Duodenal mucosa (tissue), 2 donors: ENCODE measurements around the gene GAS7.

Source experiments
- H3K27ac ChIP-seq: one replicate; pipeline ENCODE4 v1.7.0; 2013; ENCODE audit warnings: low read depth, low read length
- H3K27me3 ChIP-seq, 2 donors: one replicate each; pipeline ENCODE4 v1.7.0; 2013; ENCODE audit warnings: low read length in 2 of 2, control low read depth in 1 of 2; ENCODE audit not compliant: insufficient read depth in 2 of 2, control insufficient read depth in 1 of 2
- H3K36me3 ChIP-seq, 2 donors: one replicate each; pipeline ENCODE4 v1.7.0; 2013; ENCODE audit warnings: low read length in 2 of 2, control low read depth in 1 of 2; ENCODE audit not compliant: insufficient read depth in 2 of 2, control insufficient read depth in 1 of 2
- H3K4me1 ChIP-seq, 2 donors: one replicate each; pipeline ENCODE4 v1.7.0; 2013; ENCODE audit warnings: low read length in 2 of 2, control low read depth in 1 of 2; ENCODE audit not compliant: insufficient read depth in 2 of 2, control insufficient read depth in 1 of 2
- H3K4me3 ChIP-seq, 2 donors: one replicate each; pipeline ENCODE4 v1.7.0; 2013; ENCODE audit warnings: low read length in 2 of 2, low read depth in 1 of 2
- H3K9ac ChIP-seq, 2 donors: one replicate each; pipeline ENCODE4 v1.7.0; 2013; ENCODE audit warnings: low read length in 2 of 2, low read depth in 1 of 2
- H3K9me3 ChIP-seq, 2 donors: one replicate each; pipeline ENCODE4 v1.7.0; 2013; ENCODE audit warnings: low read length in 2 of 2, control low read depth in 1 of 2; ENCODE audit not compliant: control insufficient read depth in 1 of 2

GAS7 gene

DNA sequence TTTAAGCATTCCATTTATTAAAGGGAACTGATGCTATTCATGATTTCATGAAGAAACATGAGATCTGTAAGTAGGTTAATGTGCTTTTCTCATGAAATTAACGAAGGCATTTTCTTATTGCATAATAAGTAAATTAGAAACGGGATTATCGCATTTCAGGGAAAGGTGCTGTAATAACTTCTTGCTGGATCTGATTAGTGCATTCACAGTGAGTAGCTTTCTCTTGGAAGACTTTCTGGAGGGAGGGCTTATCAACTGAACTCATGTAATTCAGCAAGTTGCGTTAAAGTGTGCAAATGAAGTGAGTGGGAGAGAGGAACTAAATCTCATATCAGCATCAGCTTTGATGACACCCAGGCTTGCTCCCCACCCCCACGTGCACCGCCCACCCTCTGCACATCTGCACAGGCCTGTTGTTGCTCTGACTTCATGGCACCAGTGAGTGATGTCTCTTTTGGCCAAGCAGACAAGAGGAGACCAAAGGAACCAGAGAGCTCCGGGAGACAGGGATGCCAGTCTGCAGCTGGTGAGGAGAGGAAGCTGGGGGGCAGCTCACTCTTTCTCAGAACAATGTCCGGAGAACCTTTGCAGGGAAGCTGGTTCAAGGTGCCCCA, 26.3 kb upstream of the GAS7 start:
- Histone ChIP-seq H3K9ac (no peak overlapping the region), H3K27ac (no peak overlapping the region), H3K4me1 (no peaks in the 10 kb centered on the region), H3K4me3 (no peak overlapping the region), H3K36me3 (no peaks in the 10 kb centered on the region), H3K27me3 (no peaks in the 10 kb centered on the region), H3K9me3 (peaks cover 0 to 3% of the 10 kb centered on the region in 2 donors)

DNA sequence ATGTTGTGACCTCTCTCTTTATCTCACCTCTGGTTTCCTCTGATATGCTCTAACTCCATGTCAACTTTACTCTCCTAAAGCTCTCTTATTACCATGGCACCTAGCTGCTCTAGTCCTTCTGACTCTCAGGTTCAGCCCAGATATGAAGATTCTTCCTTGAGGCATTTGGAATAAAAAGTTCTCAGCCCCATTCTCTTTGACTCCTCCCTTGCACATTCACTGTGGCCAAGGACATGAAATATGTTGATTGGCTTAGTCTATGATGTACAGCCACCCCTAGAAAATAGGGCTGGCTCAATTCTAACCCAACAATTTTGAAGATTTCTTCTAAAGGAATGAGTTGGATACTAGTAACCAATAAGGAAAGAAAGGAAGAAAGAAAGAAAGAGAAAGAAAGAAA, 20.8 kb upstream of the GAS7 start:
- peaks cover 0 to 3% of the 10 kb centered on the region in 2 donors for H3K9me3 ChIP-seq
- H3K27ac ChIP-seq: no peak overlapping the region
- H3K4me1 ChIP-seq: no peaks in the 10 kb centered on the region
- H3K9ac ChIP-seq: no peak overlapping the region
- H3K27me3 ChIP-seq: no peaks in the 10 kb centered on the region
- H3K36me3 ChIP-seq: no peaks in the 10 kb centered on the region
- H3K4me3 ChIP-seq: no peak overlapping the region

DNA sequence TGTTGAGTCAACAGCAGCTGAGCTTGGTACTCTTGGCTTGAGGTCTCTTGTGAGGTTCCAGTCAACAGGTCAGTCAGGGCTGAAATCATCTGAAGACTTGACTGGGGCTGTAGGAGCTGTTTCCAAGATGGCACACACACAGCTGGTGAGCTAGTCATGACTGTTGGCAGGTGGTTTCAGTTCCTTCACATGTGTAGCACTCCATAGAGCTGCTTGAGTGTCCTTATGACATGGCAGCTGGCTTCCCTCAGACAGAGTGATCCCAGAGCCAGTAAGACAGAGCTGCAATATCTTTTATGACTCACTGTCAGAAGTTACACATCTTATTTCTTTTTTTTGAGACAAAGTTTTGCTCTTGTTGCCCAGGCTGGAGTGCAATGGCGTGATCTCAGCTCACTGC, 19.5 kb upstream of the GAS7 start:
- Histone ChIP-seq H3K27me3 (no peaks in the 10 kb centered on the region), H3K36me3 (no peaks in the 10 kb centered on the region), H3K9me3 (peaks cover 0 to 3% of the 10 kb centered on the region in 2 donors), H3K9ac (no peak overlapping the region), H3K4me3 (no peak overlapping the region), H3K4me1 (no peaks in the 10 kb centered on the region), H3K27ac (no peak overlapping the region)

DNA sequence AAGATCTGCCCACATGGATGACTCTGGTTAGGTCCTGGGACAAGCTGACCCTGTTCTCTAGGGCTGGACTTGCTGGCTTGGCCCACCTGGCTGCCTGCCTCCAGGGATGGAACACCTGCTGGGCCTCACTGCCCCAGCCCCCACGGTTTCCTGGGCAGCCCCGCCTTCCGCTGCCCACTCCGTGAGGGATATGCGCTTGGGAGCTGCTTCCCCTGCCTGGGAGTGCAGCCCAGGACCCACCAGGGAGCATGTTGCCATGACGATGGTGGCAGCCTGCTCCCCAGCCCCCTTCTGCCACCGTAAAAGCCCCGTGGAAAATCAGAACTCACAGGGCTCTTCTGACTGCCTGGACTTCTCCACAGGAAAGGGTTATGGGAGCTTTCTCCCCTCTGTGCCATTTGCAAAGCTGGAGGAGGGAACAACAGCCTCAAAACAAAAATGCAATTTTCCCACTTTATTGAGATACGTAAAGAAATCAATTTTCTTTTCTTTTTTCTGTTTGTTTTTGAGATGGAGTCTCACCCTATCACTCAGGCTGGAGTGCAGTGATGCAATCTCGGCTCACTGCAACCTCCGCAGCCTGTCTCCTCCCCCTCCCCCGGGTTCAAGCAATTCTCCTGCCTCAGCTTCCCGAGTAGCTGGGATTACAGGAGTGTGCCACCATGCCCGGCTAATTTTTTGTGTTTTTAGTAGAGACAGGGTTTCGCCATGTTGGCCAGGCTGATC, 18.0 kb upstream of the GAS7 start:
- Histone ChIP-seq H3K9me3 (peaks cover 0 to 3% of the 10 kb centered on the region in 2 donors), H3K27me3 (no peaks in the 10 kb centered on the region), H3K36me3 (no peaks in the 10 kb centered on the region), H3K4me1 (no peaks in the 10 kb centered on the region), H3K27ac (no peak overlapping the region), H3K9ac (no peak overlapping the region), H3K4me3 (no peak overlapping the region)

DNA sequence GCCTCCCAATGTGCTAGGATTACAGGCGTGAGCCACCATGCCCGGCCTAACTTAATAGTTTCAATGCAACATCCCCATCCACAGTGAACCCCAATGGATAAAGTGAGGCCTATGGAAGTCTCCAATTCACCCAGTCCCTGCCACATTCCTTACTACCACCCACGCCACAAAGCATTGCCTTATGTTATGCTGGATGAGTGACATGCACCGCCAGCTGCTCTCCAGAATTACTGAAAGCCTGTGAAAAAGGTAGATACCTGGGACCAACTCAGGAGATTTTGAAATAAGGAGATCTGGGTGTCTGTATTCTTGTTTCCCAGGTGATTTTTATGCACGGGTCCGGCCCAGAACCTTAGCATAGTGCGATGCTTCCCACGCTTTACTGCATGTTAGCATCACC, 16.9 kb upstream of the GAS7 start:
- H3K27me3 ChIP-seq: no peaks in the 10 kb centered on the region
- peaks cover 0 to 3% of the 10 kb centered on the region in 2 donors for H3K9me3 ChIP-seq
- no peak overlapping the region for H3K4me3 ChIP-seq
- H3K4me1 ChIP-seq: no peaks in the 10 kb centered on the region
- no peak overlapping the region for H3K27ac ChIP-seq
- no peak overlapping the region for H3K9ac ChIP-seq
- no peaks in the 10 kb centered on the region for H3K36me3 ChIP-seq

DNA sequence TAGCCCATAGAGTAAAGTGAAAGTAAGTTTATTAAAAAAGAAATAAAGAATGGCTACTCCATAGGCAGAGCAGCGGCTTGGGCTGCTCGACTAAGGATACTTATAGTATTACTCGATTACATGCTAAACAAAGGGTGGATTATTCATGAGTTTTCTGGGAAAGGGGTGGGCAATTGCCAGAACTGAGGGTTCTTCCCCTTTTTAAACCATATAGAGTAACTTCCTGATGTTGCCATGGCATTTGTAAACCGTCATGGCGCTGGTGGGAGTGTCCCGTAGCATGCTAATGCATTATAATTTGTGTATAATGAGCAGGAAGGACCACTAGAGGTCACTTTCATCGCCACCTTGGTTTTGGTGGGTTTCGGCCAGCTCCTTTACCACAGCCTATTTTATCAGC, 13.3 kb upstream of the GAS7 start:
- Histone ChIP-seq H3K4me1 (no peaks in the 10 kb centered on the region), H3K9me3 (no peaks in the 10 kb centered on the region), H3K36me3 (no peaks in the 10 kb centered on the region), H3K27ac (no peak overlapping the region), H3K9ac (no peak overlapping the region), H3K27me3 (no peaks in the 10 kb centered on the region), H3K4me3 (no peak overlapping the region)

DNA sequence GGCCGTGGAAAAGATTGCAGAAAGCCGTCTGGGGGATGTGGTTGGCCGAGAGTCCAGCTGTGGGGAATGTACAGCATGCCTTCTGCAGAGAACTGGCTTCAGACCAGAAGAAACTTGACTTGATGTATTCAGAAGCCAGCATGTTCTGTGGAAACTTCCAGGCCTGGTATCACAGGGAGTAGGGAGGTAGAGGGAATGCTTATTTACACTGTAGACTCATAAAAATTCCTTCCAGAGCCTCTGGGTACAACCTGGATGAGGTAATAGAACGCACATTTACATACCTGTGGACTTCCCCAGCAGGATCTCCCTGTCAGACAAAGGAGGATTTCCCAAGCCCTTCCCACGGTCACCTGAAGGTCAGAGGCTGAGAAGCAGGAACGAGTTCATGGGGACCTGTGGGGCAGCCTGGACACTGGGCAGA, 11.8 kb upstream of the GAS7 start:
- H3K4me1 ChIP-seq: no peaks in the 10 kb centered on the region
- no peaks in the 10 kb centered on the region for H3K27me3 ChIP-seq
- no peak overlapping the region for H3K4me3 ChIP-seq
- H3K27ac ChIP-seq: no peak overlapping the region
- H3K9ac ChIP-seq: no peak overlapping the region
- peaks cover 7 to 8% of the 10 kb centered on the region in 2 donors for H3K9me3 ChIP-seq
- no peaks in the 10 kb centered on the region for H3K36me3 ChIP-seq

DNA sequence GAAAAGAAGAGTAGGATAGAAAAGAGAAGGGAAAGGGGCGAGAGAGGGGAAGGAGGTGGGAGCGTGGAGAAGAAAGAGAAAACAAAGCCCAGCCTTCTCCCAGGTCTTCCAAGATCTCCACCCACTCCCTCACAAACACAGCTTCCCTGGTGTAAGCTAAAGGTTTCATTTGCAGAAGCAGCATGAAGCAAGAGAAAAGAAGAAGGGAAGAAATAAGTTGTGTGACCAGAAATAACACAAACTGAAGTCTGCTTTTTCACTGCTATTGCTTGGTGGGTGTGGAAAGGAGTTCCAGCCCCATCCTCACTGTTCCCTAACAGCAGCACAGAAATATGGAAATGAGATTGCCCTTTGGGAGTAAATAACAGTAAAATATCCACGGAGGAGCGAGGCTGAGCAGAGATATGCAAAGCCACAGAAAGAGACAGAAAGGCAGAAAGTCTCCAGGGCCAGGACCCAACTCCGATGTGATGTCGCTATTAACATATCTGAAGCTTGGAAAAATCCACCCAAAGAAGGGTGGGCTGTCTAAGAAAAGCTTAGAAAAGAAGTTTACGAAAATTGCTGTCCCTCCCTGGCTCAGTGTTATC, 10.3 kb upstream of the GAS7 start:
- Histone ChIP-seq H3K9ac (no peak overlapping the region), H3K4me1 (no peaks in the 10 kb centered on the region), H3K9me3 (peaks cover 8 to 11% of the 10 kb centered on the region in 2 donors), H3K36me3 (no peaks in the 10 kb centered on the region), H3K27me3 (no peaks in the 10 kb centered on the region), H3K4me3 (no peak overlapping the region), H3K27ac (no peak overlapping the region)

DNA sequence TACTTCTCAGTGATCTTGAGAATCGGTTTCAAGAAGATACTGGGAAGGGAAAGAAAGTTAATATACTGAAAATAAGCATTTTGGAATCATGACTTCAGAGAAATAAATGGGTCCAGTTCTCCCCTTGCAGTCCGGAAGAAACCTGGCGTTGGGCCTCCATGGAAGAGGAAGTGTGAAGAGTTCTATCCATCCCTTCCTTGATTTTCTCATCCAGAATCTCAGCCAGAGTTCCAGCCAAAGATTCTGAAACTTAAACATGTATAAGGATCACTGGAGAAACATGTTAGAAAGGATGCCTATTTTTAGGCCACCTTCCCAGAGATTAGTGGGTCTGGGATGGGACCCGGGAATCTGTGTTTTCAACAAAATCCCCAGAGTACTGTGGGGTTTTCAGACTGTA, 8.7 kb upstream of the GAS7 start:
- Histone ChIP-seq H3K9ac (no peak overlapping the region), H3K27ac (no peak overlapping the region), H3K4me3 (no peak overlapping the region), H3K4me1 (no peaks in the 10 kb centered on the region), H3K36me3 (no peaks in the 10 kb centered on the region), H3K9me3 (peaks cover 8 to 11% of the 10 kb centered on the region in 2 donors), H3K27me3 (no peaks in the 10 kb centered on the region)

DNA sequence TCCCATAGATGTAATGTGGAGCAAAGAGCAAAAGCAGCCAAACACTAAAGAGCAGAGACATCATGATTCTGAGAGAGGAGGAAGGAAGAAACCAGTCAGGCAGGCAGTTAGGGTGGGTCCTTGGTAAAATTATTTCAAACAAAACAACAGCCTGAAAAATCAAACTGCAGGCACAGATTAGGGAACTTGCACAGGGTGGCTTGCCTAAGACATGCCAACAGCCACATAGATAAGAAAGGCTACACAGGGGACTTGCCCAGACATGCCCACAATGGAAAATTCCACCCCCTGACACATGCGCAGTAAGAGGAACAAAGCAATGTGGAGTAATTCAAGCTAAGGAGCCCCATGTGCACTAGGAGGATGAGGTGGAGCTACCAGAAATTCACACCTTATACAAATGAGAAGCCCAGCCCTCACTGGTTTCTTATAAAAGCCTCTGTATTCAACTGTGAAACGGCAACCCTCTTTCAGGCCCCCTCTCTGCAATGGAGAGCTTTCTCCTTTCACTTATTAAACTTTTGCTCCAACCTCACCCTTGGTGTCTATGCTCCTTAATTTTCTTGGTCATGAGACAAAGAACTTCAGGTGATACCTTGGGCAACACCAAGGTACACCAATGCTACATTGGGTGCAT, 7.3 kb upstream of the GAS7 start:
- Histone ChIP-seq H3K27ac (no peak overlapping the region), H3K4me3 (no peak overlapping the region), H3K9me3 (peaks cover 8 to 11% of the 10 kb centered on the region in 2 donors), H3K4me1 (no peaks in the 10 kb centered on the region), H3K36me3 (no peaks in the 10 kb centered on the region), H3K9ac (no peak overlapping the region), H3K27me3 (no peaks in the 10 kb centered on the region)
